ENCODE results near the gene RSPO3.
"Not testable (repeated sequence)": the region's sequence is repeated elsewhere in the genome, so short reads cannot be mapped to it uniquely, and the experiment has no call there.

Gene RSPO3, protein sequence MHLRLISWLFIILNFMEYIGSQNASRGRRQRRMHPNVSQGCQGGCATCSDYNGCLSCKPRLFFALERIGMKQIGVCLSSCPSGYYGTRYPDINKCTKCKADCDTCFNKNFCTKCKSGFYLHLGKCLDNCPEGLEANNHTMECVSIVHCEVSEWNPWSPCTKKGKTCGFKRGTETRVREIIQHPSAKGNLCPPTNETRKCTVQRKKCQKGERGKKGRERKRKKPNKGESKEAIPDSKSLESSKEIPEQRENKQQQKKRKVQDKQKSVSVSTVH

GRCh38 chr6:127118298-127119101 is at the start of gene RSPO3:
TSS of gene RSPO3 (plus strand) at chr6:127118671. CDS start at chr6:127119193, 522 bp downstream.
- DNase-seq (ENCODE audit: low read depth), result no peak
- peak within 1 kb of the TSS; percentile 53 for H3K4me3 ChIP-seq (ENCODE audit: low read depth, low read length)

DNA sequence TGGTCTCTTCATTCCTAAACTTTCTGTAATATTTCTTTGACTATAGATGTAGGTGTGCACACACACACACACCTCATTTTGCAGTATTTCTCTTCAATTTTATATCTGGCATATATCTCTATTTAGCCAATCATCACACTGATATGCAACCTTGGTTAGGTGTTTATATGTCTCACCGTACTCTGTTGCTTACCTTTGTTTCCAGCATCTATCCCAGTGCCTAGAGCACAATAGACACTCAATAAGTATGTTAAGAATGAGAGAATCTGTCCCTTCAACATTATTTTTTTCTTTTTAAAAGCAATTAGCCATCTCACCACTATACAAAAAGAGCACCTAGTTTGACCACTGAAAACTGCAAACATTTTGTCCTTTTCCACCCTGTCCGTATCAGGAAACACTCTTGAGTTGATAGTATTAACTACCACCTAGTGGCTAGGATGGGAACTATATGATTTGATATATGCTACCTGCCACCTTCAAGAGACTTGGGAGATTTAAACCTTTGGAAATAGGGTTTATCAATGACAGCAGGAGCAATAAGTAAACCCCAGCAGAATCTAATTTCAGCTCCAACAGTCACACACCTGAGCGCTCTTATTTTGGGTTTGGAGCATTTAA is 48.7 kb upstream of the RSPO3 start:
- DNase-seq (ENCODE audit: low read depth), result no peak

DNA sequence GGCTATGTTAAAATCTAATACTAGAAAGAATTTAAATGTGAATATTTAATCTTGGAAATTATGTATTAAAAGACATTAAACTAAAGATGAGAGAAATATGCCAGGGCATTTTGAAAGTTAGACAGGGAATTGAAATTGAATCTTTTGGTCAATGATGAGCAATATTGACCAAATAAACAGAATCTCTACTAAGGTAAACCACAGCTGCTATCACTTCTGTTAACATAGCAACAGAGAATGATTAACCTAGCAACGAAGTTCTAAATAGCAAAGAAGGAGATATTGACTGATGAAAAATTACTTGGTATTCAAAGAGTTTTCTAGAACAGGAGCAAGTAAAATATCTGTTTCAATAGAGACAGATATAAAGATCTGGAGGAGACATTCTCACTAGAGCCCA is 45.2 kb upstream of the RSPO3 start:
- H3K4me3 ChIP-seq (ENCODE audit: low read depth, low read length), result no peak overlapping the region

More for the DNA sequence above, 48.7 kb upstream of the RSPO3 start:
- H3K4me3 ChIP-seq (ENCODE audit: low read depth, low read length), result no peak overlapping the region

DNA sequence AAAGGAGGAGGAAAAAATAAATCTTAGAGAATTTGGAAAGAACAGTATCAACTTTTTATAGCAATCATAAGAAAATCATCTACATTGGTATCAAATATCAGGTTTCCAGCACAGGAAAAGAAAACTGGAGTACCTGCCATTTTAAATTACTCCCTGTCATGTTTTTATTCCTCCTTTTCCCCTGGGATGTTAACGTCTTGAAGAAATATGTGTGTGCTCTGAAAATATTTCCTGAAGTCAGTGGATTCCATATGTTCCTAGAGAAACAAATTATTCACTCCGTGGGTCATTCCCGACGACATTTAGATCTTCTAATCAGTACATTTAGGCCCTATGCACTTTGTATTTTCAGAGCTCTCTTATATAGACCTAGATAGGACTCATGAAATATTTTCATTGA is 42.0 kb upstream of the RSPO3 start:
- H3K4me3 ChIP-seq (ENCODE audit: low read depth, low read length), result no peak overlapping the region
- no peak for DNase-seq (ENCODE audit: low read depth)

More for the DNA sequence above, 45.2 kb upstream of the RSPO3 start:
- DNase-seq (ENCODE audit: low read depth), result no peak

DNA sequence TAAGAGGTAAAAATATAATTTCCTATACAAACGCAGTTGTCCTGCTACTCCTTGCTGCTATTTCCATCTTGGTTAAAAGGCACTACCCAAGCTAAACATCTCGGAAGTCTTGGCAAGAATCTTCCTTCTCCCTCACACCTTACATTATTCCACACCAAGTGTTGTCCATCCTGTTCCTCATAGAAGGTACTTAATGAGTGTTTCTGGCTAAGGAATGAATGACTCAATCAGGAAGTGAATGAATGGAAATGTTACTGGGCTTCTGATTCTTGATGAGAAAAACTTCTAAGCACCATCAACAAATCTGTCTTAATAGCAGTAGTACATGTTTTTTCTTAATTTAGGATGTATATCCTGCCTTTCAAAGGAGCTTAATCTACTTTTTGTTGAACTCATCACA is 40.6 kb upstream of the RSPO3 start:
- no peak overlapping the region for H3K4me3 ChIP-seq (ENCODE audit: low read depth, low read length)
- no peak for DNase-seq (ENCODE audit: low read depth)

DNA sequence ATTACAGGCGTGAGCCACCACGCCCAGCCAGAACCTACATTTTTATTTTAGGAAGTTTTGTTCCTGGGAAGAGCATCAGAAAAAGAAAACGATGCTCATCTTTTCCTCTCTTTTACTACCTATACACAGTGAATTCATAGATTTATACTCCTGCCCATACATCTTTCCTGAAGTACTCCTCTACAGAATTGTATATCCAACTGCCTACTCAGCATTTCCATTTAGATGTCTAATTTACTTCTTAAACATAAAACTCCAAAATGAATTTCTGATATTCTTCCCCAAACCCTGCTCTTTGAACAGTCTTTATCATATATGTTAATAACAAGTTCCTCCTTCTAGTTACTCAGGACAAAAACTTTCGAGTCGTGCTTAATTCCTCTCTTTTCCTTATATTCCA is 39.8 kb upstream of the RSPO3 start:
- no peak for DNase-seq (ENCODE audit: low read depth)
- no peak overlapping the region for H3K4me3 ChIP-seq (ENCODE audit: low read depth, low read length)

GRCh38 chr6:127079681-127080080 is 38.8 kb upstream of the RSPO3 start:
- DNase-seq (ENCODE audit: low read depth), result no peak
- H3K4me3 ChIP-seq (ENCODE audit: low read depth, low read length), result no peak overlapping the region

GRCh38 chr6:127080081-127080480 is 38.4 kb upstream of the RSPO3 start:
- no peak for DNase-seq (ENCODE audit: low read depth)
- no peak overlapping the region for H3K4me3 ChIP-seq (ENCODE audit: low read depth, low read length)

DNA sequence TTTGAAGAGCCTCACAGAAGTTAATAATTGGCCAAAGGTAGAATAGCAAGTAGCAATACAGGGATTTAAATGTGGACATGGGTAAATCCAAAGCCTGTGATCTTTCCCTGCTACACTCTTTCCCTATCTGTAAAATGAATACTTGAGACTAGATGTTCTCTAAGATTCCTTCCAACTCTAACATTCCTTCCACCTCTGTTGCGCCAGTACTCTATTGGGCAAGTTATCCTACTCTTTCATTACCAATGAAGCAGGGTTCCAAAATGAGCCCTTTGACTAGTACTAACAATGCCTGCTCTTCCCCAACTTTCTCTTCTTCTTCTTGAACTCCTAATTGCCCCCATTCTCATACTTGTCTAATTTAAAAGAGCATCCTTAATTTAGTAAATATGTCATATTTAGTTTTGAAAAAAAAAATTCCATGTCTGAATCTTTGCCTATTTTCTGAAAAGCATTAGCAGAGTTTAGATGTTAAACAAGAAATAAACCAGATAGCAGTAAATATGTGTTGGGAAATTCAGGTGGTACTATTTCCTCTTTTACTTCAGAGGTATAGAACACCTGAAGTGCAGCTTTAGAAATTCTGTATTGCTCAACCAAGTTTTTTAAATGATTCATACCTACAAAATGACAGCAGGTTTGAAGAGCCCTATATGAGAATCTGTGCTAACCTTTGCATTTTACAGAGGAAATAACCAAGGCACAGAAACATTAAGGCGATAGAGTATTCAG is 35.1 kb upstream of the RSPO3 start:
- no peak for DNase-seq (ENCODE audit: low read depth)
- no peak overlapping the region for H3K4me3 ChIP-seq (ENCODE audit: low read depth, low read length)

- no peak overlapping the region for H3K4me3 ChIP-seq (ENCODE audit: low read depth, low read length)
These were observed 34.5 kb upstream of the RSPO3 start for GRCh38 chr6:127083963-127084310.

DNA sequence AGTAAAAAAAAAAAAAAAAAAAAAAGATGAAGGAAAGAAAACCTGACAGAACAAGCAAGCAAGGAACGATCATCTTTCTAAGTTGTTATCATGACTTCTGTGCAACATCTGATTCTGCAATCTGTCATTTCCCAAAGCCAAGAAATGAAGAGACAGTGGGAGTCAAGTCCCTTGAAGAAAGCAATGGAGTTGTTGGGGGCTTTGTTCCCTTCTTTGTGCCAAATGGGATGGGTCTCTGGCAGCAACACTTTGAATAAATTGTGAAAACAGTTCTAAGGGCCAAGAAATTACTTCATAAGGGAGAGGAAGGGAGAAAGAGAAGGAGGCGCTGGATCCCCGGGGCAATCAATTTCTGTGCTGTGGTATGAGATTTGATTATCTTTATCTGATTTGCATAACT is 33.3 kb upstream of the RSPO3 start:
- H3K4me3 ChIP-seq (ENCODE audit: low read depth, low read length), result no peak overlapping the region

More at GRCh38 chr6:127083963-127084310, 34.5 kb upstream of the RSPO3 start:
- DNase-seq (ENCODE audit: low read depth), result no peak

DNA sequence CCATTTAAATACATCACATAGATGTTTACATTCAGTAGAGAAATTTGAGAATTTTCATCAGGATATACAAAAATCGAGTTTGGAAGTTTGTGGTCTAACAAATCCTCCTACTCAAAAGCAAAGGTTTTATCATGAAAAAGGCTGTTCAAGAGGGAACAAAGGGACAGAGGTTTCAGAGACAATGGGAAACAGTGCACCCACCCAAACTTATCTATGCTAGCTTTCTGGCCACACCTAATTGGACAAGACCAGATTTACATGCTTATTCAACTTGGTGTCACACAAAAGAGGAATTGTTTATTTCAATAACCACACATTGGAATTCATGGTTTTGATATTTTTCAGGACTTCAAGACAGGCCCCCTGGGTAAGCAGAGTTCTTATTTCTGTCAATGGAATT is 28.4 kb upstream of the RSPO3 start:
- no peak for DNase-seq (ENCODE audit: low read depth)
- no peak overlapping the region for H3K4me3 ChIP-seq (ENCODE audit: low read depth, low read length)

More for the DNA sequence above, 33.3 kb upstream of the RSPO3 start:
- no peak for DNase-seq (ENCODE audit: low read depth)

DNA sequence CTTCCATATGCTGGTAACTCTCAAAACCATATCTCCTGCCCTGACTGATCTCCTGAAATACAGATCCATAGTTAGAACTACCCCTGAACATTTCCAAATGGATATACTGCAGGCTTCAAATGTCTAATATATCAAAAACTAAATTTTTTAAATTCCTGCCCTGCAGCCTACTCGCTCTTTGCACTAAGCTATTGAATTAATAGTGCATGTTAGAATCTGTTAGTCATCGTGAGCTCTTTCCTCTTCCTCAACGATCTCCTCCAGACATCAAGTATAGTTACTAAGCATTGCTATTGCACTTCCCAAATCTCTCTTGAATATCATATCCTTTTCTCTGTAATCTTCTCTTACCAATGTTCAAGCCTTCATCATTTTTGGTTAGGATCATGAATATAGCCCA is 26.0 kb upstream of the RSPO3 start:
- no peak overlapping the region for H3K4me3 ChIP-seq (ENCODE audit: low read depth, low read length)
- DNase-seq (ENCODE audit: low read depth), result no peak

DNA sequence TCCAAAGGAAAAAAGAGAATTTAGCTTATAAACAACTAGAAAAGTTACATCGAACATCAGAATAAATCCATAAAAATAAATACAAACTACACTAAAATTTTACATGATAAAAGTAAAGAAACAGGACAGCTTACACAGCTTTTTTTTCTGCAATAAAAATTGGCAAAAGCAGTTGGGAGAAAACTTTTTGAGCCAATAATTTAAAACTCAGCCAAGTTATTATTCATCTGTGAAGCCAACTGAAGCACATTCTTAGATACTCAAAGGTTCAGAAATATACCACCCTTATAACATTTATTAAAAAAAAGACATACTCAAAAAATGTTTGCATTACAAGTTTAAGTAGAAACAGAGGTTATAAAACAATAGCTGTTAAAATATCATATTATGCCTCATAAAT is 23.7 kb upstream of the RSPO3 start:
- H3K4me3 ChIP-seq (ENCODE audit: low read depth, low read length), result no peak overlapping the region
- no peak for DNase-seq (ENCODE audit: low read depth)

- no peak overlapping the region for H3K4me3 ChIP-seq (ENCODE audit: low read depth, low read length)
- no peak for DNase-seq (ENCODE audit: low read depth)
These were observed 22.3 kb upstream of the RSPO3 start for GRCh38 chr6:127096167-127096566.

DNA sequence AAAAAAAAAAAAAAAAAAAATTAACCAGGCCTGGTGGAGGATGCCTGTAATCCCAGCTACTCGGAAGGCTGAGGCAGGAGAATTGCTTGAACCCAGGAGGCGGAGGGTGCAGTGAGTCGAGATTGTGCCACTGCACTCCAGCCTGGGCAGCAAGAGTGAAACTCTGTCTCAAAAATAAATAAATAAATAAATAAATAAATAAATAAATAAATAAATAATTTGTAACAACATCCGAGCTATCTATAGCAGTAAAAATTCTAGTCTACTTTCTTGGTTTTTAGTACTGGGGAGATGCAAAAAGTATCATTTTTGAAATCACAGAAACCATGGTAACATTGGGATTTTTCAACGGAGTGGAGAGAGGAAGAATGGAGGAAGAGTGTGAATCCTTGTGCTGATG is 21.0 kb upstream of the RSPO3 start:
- DNase-seq (ENCODE audit: low read depth), result not testable (repeated sequence)

GRCh38 chr6:127100510-127101140 is 17.8 kb upstream of the RSPO3 start:
- no peak for DNase-seq (ENCODE audit: low read depth)
- H3K4me3 ChIP-seq (ENCODE audit: low read depth, low read length), result no peak overlapping the region

More for the DNA sequence above, 21.0 kb upstream of the RSPO3 start:
- not testable (repeated sequence) for H3K4me3 ChIP-seq (ENCODE audit: low read depth, low read length)

- peak; percentile 98 for DNase-seq (ENCODE audit: low read depth)
These were observed 16.2 kb upstream of the RSPO3 start for GRCh38 chr6:127102299-127102698.

GRCh38 chr6:127102859-127103258 is 15.6 kb upstream of the RSPO3 start:
- no peak for DNase-seq (ENCODE audit: low read depth)

More at GRCh38 chr6:127102299-127102698, 16.2 kb upstream of the RSPO3 start:
- no peak overlapping the region for H3K4me3 ChIP-seq (ENCODE audit: low read depth, low read length)

More at GRCh38 chr6:127102859-127103258, 15.6 kb upstream of the RSPO3 start:
- no peak overlapping the region for H3K4me3 ChIP-seq (ENCODE audit: low read depth, low read length)
